ENCODE results near the gene POC1A.

GRCh38 chr3:52154135-52155094 is at the start of gene POC1A:
- TF ChIP-seq CTCF (conservative IDR thresholded peaks at IDR 0.05) = no peak
- TF ChIP-seq ZFX (IDR thresholded peaks at IDR 0.05) = peak; percentile 86; the same call in 1 of the 2 replicates

All from C4-2B (cell line).